Panc1 (cell line): ENCODE measurements around the gene NFE2L1. TPM values are rescaled to one million over a fixed set of nuclear protein-coding genes. Genes with fewer than 3 reads are reported as not detected.
"Not testable (repeated sequence)": the region's sequence is repeated elsewhere in the genome, so short reads cannot be mapped to it uniquely, and the experiment has no call there.

Experiments
- ATAC-seq: fragments of 200-7000 bp; cut with Tn5 transposase; 2 replicates; pipeline ENCODE4 v1.9.1; 2020; ENCODE audit warnings: mild to moderate bottlenecking, moderate library complexity
- BruUV-seq: library from RNA; stranded (reverse); fragments of 400-500 nt; replicated peaks from 2 replicates; lab custom pipeline; 2021; lab: Mats Ljungman, UMichigan
- CTCF ChIA-PET: fragments of 300-600 bp; sonication (Branson Sonifier 250); formaldehyde crosslinking; loops from one replicate; lab custom pipeline; 2022; ENCODE audit warnings: antibody characterized with exemption; lab: Charles Lee
- POLR2A ChIA-PET: fragments of 300-600 bp; sonication (Branson Sonifier 250); formaldehyde crosslinking; loops from one replicate; lab custom pipeline; 2022; ENCODE audit warnings: antibody characterized with exemption; lab: Charles Lee
- DNase-seq: peaks from one replicate; pipeline ENCODE4 v3.0.0-alpha.2; 2010; ENCODE audit warnings: low read depth, low spot score
- H3K27ac ChIP-seq: 2 replicates; pipeline ENCODE4 v1.5.1; 2011; ENCODE audit warnings: mild to moderate bottlenecking, low read length, inconsistent platforms
- H3K27me3 ChIP-seq: fragments of 200-500 bp; sonication (Bioruptor generic); 2 replicates; pipeline ENCODE4 v1.6.0; 2014; ENCODE audit warnings: low read length, inconsistent platforms; ENCODE audit not compliant: control insufficient read depth, insufficient read depth
- H3K36me3 ChIP-seq: fragments of 200-500 bp; sonication (Bioruptor generic); 2 replicates; pipeline ENCODE4 v1.5.1; 2014; ENCODE audit warnings: inconsistent platforms, mild to moderate bottlenecking, low read length, moderate library complexity; ENCODE audit not compliant: control insufficient read depth, insufficient read depth
- H3K4me1 ChIP-seq: 2 replicates; pipeline ENCODE4 v1.5.1; 2011; ENCODE audit warnings: inconsistent platforms, mild to moderate bottlenecking, low read length, moderate library complexity; ENCODE audit not compliant: control insufficient read depth, insufficient read depth
- H3K4me3 ChIP-seq, 2 experiments: 2 replicates each; pipeline ENCODE4 v1.5.1; 2011 to 2012; ENCODE audit warnings: low read depth in 2 of 2, low read length in 2 of 2, mild to moderate bottlenecking in 2 of 2, inconsistent platforms in 1 of 2, moderate library complexity in 1 of 2
- H3K9me3 ChIP-seq: fragments of 200-500 bp; sonication (Bioruptor generic); 2 replicates; pipeline ENCODE4 v1.5.1; 2014; ENCODE audit warnings: low read depth, mild to moderate bottlenecking, inconsistent platforms, low read length, moderate library complexity; ENCODE audit not compliant: control insufficient read depth, insufficient read depth
- CTCF ChIP-seq: fragments of 450-650 bp; IDR thresholded peaks from 2 replicates; pipeline ENCODE4 v1.5.1; 2017; ENCODE audit warnings: mild to moderate bottlenecking
- POLR2AphosphoS5 ChIP-seq: IDR thresholded peaks from 2 replicates; pipeline ENCODE4 v1.6.1; 2012; ENCODE audit warnings: mild to moderate bottlenecking, low read depth, low read length, moderate library complexity
- REST ChIP-seq, 2 experiments: IDR thresholded peaks; 2 replicates each; pipeline ENCODE4 v1.6.1; 2011 to 2012; ENCODE audit warnings: low read depth in 2 of 2, control low read depth in 1 of 2, low read length in 1 of 2, mild to moderate bottlenecking in 1 of 2, moderate library complexity in 1 of 2; ENCODE audit not compliant: insufficient read depth in 1 of 2
- SIN3A ChIP-seq: IDR thresholded peaks from 2 replicates; pipeline ENCODE4 v1.6.1; 2012; ENCODE audit warnings: low read depth, mild to moderate bottlenecking, low read length, moderate library complexity, borderline replicate concordance; ENCODE audit not compliant: insufficient read depth
- in situ Hi-C: cut with HindIII; loops from 2 replicates; pipeline ENCODE4 v1.10.0; 2016; ENCODE audit warnings: low sequenced_read_pairs, low pct_unique_long_range_greater_than_20kb
- intact Hi-C: fragments of 100-400 bp; cut with micrococcal nuclease; formaldehyde crosslinking; loops from one replicate; pipeline ENCODE4 v1.10.0; 2022; ENCODE audit not compliant: unreplicated experiment
- total RNA-seq: library from RNA; stranded (reverse); gene quantifications from one replicate; pipeline ENCODE4 v1.2.1, GENCODE V29; 2021; ENCODE audit not compliant: unreplicated experiment

The NFE2L1 gene
- total RNA-seq, 1 experiment from 2014 or later, result 210 TPM

- peak overlapping the region; percentile 32; the same call in 1 of the 2 replicates for H3K27ac ChIP-seq
- H3K36me3 ChIP-seq, result peaks cover 12% of the 10 kb centered on the region
Observed at GRCh38 chr17:48074322-48075081, 26.3 kb downstream of the NFE2L1 start.

GRCh38 chr17:48077152-48077551 lies 29.0 kb downstream of the NFE2L1 start:
- H3K4me3 ChIP-seq, H3K9me3 ChIP-seq, H3K4me1 ChIP-seq, ATAC-seq, DNase-seq, H3K27ac ChIP-seq, intact Hi-C loops, in situ Hi-C loops, POLR2A ChIA-PET, H3K27me3 ChIP-seq, BruUV-seq: not testable (repeated sequence)
- peaks cover 12% of the 10 kb centered on the region for H3K36me3 ChIP-seq
- CTCF ChIA-PET, result interaction anchor here (0.7 kb wide), 1 partner anchor 31 kb away, joined by 6 read pairs; no protein-coding TSS in a partner anchor

More at GRCh38 chr17:48074322-48075081, 26.3 kb downstream of the NFE2L1 start:
- TF ChIP-seq SIN3A (no peak), POLR2AphosphoS5 (peak; percentile 0; the same call in 1 of the 2 replicates), CTCF (peak; percentile 85)
- ChIA-PET POLR2A (interaction anchor here (0.6 to 0.7 kb wide), 2 partner anchors 9 to 48 kb away, joined by 3 to 8 read pairs; no protein-coding TSS in a partner anchor), CTCF (interaction anchor here (0.6 to 1.1 kb wide), 3 partner anchors 20 to 118 kb away, joined by 3 to 6 read pairs (median 3); no protein-coding TSS in a partner anchor)
- ATAC-seq, result peak; percentile 82
- H3K4me3 ChIP-seq, result no peak overlapping the region
- H3K9me3 ChIP-seq, result no peaks in the 10 kb centered on the region
- no TSS peak for BruUV-seq
- H3K4me1 ChIP-seq, result peaks cover 5% of the 10 kb centered on the region; the same call in 1 of the 2 replicates
- in situ Hi-C loops, result no loop called here
- H3K27me3 ChIP-seq, result no peaks in the 10 kb centered on the region
- peak; percentile 53 for DNase-seq
- intact Hi-C loops, result loop anchor here (1.0 kb wide), 1 partner anchor 48 kb away; no protein-coding TSS in a partner anchor

- Histone ChIP-seq H3K27ac (no peak overlapping the region), H3K27me3 (no peaks in the 10 kb centered on the region), H3K4me3 (no peak overlapping the region), H3K9me3 (no peaks in the 10 kb centered on the region), H3K36me3 (no peaks in the 10 kb centered on the region), H3K4me1 (peaks cover 14% of the 10 kb centered on the region; the same call in 1 of the 2 replicates)
- POLR2A ChIA-PET, result no interaction called here
- TF ChIP-seq SIN3A, result no peak
- no peak for TF ChIP-seq REST (IDR thresholded peaks at IDR 0.05; ENCODE audit: insufficient read depth in 1 of 2, low read depth in 2 of 2, low read length in 1 of 2)
- CTCF ChIA-PET, result interaction anchor here (0.6 to 0.7 kb wide), 2 partner anchors 25 to 452 kb away, joined by 3 read pairs; partner anchors contain the start of gene SNX11
- intact Hi-C loops, result loop anchor here (5.0 kb wide), 1 partner anchor 45 kb away; no protein-coding TSS in a partner anchor
- DNase-seq, result no peak
- BruUV-seq, result no TSS peak
- ATAC-seq, result no peak
- in situ Hi-C loops, result no loop called here
Observed at GRCh38 chr17:48081858-48082257, 33.7 kb downstream of the NFE2L1 start.
